ENCODE data around the gene GALM. TPM values are rescaled to one million over a fixed set of nuclear protein-coding genes. Genes with fewer than 3 reads are reported as not detected.

The GALM gene
- total and polyA plus RNA-seq, 2 of the 13 experiments (the other 11 are each of a cell fraction or from before 2014, with no cell fraction given): 65.5 to 90.0 TPM

DNA sequence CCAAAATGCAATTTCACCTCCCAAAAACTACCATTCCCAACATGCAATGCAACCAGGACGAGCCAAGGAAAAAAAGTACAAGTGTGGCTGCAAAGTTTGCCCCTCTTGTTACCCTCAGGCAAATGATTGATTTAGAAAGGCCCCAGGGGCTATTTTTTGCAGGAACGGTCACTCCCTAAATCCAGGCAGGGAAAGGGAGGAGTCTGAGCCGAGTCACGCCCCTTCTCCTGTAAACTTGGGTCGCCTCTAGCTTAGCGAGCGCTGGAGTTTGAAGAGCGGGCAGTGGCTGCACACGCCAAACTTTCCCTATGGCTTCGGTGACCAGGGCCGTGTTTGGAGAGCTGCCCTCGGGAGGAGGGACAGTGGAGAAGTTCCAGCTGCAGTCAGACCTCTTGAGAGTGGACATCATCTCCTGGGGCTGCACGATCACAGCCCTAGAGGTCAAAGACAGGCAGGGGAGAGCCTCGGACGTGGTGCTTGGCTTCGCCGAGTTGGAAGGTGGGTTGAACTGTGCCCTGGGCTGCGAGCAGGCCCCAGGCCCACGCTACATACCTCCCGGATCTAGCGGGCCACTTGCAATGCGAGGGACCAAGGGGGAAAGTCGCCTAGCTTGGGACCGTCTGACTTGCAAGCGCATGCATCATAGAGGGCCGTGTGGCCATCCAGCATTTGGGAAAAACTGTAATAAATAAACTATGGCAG lies at the start of gene GALM (continued):
- TF ChIP-seq ELF4 (CRISPR knock-in tag; IDR thresholded peaks at IDR 0.05; ENCODE audit: borderline replicate concordance): 0 out of 2 replicates have a peak, but pooled peaks have one; percentile 20
- peak; percentile 68; the same call in 1 of the 2 replicates for TF ChIP-seq ARID2 (CRISPR knock-in tag; IDR thresholded peaks at IDR 0.05; ENCODE audit: borderline replicate concordance)
- TF ChIP-seq IKZF1 (IDR thresholded peaks at IDR 0.05): no peak
- TF ChIP-seq MTA1 (CRISPR knock-in tag; IDR thresholded peaks at IDR 0.05; ENCODE audit: borderline replicate concordance): peak; percentile 89; the same call in 1 of the 2 replicates
- TF ChIP-seq SP4 (CRISPR knock-in tag; IDR thresholded peaks at IDR 0.05): peak; percentile 88
- peak; percentile 65; the same call in 1 of the 2 replicates for TF ChIP-seq ZNF563 (CRISPR knock-in tag; IDR thresholded peaks at IDR 0.05)
- TF ChIP-seq TBX3 (IDR thresholded peaks at IDR 0.05; ENCODE audit: borderline replicate concordance): peak; percentile 25; the same call in 1 of the 2 replicates
- no peak for TF ChIP-seq ZNF614 (CRISPR knock-in tag; IDR thresholded peaks at IDR 0.05; ENCODE audit: borderline replicate concordance)
- TF ChIP-seq, protein P1, sequence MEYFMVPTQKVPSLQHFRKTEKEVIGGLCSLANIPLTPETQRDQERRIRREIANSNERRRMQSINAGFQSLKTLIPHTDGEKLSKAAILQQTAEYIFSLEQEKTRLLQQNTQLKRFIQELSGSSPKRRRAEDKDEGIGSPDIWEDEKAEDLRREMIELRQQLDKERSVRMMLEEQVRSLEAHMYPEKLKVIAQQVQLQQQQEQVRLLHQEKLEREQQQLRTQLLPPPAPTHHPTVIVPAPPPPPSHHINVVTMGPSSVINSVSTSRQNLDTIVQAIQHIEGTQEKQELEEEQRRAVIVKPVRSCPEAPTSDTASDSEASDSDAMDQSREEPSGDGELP (IDR thresholded peaks at IDR 0.05; ENCODE audit: borderline replicate concordance, low read depth): no peak; the same call in 1 of the 2 replicates
- TF ChIP-seq RORA (CRISPR knock-in tag; IDR thresholded peaks at IDR 0.05): no peak
- TF ChIP-seq, protein P2, sequence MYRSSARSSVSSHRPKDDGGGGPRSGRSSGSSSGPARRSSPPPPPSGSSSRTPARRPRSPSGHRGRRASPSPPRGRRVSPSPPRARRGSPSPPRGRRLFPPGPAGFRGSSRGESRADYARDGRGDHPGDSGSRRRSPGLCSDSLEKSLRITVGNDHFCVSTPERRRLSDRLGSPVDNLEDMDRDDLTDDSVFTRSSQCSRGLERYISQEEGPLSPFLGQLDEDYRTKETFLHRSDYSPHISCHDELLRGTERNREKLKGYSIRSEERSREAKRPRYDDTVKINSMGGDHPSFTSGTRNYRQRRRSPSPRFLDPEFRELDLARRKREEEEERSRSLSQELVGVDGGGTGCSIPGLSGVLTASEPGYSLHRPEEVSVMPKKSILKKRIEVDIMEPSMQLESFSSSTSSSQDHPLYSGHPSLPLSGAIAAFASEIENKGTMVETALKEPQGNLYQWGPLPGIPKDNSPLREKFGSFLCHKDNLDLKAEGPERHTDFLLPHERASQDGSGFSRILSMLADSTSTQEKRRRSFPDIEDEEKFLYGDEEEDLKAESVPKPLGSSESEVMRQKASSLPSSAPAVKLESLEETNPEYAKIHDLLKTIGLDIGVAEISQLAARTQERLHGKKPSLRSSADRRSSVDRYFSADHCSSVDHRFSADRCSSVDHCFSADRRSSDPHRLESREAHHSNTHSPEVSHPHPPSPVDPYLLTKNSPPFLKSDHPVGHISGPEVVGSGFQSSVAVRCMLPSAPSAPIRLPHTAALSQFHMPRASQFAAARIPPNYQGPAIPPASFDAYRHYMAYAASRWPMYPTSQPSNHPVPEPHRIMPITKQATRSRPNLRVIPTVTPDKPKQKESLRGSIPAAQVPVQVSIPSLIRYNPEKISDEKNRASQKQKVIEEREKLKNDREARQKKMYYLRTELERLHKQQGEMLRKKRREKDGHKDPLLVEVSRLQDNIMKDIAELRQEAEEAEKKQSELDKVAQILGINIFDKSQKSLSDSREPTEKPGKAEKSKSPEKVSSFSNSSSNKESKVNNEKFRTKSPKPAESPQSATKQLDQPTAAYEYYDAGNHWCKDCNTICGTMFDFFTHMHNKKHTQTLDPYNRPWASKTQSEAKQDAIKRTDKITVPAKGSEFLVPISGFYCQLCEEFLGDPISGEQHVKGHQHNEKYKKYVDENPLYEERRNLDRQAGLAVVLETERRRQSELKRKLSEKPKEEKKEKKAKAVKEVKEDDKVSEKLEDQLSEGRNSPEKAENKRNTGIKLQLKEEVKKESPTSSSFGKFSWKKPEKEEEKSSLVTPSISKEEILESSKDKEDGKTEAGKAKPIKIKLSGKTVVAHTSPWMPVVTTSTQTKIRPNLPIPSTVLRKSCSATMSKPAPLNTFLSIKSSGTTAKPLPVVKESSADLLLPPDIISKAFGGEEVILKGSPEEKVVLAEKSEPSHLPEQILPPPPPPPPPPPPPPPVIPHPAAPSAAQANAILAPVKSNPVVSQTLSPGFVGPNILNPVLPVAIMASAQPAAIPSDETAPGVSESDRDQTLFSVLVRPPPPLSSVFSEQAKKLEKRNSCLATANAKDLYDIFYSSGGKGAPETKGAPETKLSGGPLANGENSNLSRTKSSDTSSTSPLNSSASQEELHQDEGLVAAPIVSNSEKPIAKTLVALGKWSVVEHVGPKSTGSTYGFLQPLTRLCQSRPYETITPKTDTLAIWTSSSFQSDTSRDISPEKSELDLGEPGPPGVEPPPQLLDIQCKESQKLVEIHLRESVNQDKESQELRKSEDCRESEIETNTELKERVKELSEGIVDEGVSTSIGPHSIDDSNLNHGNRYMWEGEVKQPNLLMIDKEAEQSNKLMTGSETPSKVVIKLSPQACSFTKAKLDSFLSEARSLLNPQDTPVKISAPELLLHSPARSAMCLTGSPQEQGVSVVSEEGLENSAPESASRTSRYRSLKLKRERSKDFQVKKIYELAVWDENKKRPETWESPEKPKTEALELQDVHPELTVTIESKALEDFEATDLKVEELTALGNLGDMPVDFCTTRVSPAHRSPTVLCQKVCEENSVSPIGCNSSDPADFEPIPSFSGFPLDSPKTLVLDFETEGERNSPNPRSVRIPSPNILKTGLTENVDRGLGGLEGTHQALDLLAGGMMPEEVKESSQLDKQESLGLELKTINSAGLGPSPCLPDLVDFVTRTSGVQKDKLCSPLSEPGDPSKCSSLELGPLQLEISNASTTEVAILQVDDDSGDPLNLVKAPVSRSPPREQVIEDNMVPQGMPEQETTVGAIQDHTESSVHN (CRISPR knock-in tag; IDR thresholded peaks at IDR 0.05): no peak
- TF ChIP-seq FOSL1 (CRISPR knock-in tag; IDR thresholded peaks at IDR 0.05; ENCODE audit: borderline replicate concordance): no peak
- TF ChIP-seq POLR2A (IDR thresholded peaks at IDR 0.05; ENCODE audit: insufficient read depth in 1 of 2, low read depth in 2 of 2, low read length in 2 of 2): peak; percentile 93 to 99
- TF ChIP-seq KDM2A (CRISPR knock-in tag; IDR thresholded peaks at IDR 0.05; ENCODE audit: borderline replicate concordance, low read depth): peak; percentile 88
- no peak for TF ChIP-seq ZNF674 (CRISPR knock-in tag; IDR thresholded peaks at IDR 0.05; ENCODE audit: low read depth)
- no peak for TF ChIP-seq ZNF354B (CRISPR knock-in tag; IDR thresholded peaks at IDR 0.05)
- TF ChIP-seq POGZ (CRISPR knock-in tag; IDR thresholded peaks at IDR 0.05): no peak; the same call in 1 of the 2 replicates
- peak; percentile 84; the same call in 1 of the 2 replicates for TF ChIP-seq MIER3 (CRISPR knock-in tag; IDR thresholded peaks at IDR 0.05; ENCODE audit: borderline replicate concordance)
- no peak for TF ChIP-seq TMF1 (CRISPR knock-in tag; IDR thresholded peaks at IDR 0.05; ENCODE audit: low read depth)
- no peak for TF ChIP-seq ZNF10 (CRISPR knock-in tag; IDR thresholded peaks at IDR 0.05; ENCODE audit: borderline replicate concordance, low read depth)

Measured in HepG2 (cell line).